Epithelial cell of esophagus (primary cell): ENCODE results near the gene KIF26A.

Experiments used
- DNase-seq: peaks from one replicate; pipeline ENCODE4 v3.0.0; 2010; ENCODE audit warnings: low read depth
- H3K4me3 ChIP-seq: 2 replicates; pipeline ENCODE4 v1.5.1; 2011; ENCODE audit warnings: mild to moderate bottlenecking, low read length, control low read depth
- CTCF ChIP-seq: IDR thresholded peaks from 2 replicates; pipeline ENCODE4 v1.5.1; 2011; ENCODE audit warnings: low read depth, mild to moderate bottlenecking, low read length, control low read depth, inconsistent platforms; ENCODE audit not compliant: insufficient read depth; ENCODE audit errors: missing control alignments

KIF26A gene

GRCh38 chr14:104098272-104099095 is 39.9 kb upstream of the KIF26A start:
- TF ChIP-seq CTCF: no peak
- no peak for DNase-seq
- no peak overlapping the region for H3K4me3 ChIP-seq

- no peak for DNase-seq
- no peak for TF ChIP-seq CTCF
- H3K4me3 ChIP-seq: no peak overlapping the region
Observed at GRCh38 chr14:104099096-104100041, 39.0 kb upstream of the KIF26A start.

- no peak for TF ChIP-seq CTCF
- no peak overlapping the region for H3K4me3 ChIP-seq
- DNase-seq: peak; percentile 59
Observed at GRCh38 chr14:104100171-104101085, 38.0 kb upstream of the KIF26A start.

- TF ChIP-seq CTCF: no peak
- DNase-seq: peak; percentile 65
- no peak overlapping the region for H3K4me3 ChIP-seq
Observed at GRCh38 chr14:104101086-104101621, 37.2 kb upstream of the KIF26A start.

- DNase-seq: no peak
- no peak overlapping the region for H3K4me3 ChIP-seq
- TF ChIP-seq CTCF: no peak
Observed at GRCh38 chr14:104101651-104102281, 36.6 kb upstream of the KIF26A start.

GRCh38 chr14:104102282-104102914 is 36.0 kb upstream of the KIF26A start:
- H3K4me3 ChIP-seq: no peak overlapping the region
- no peak for DNase-seq
- TF ChIP-seq CTCF: no peak
